NCI-H524 treated with DMSO at 0.1 percent for 48 hours (cell line): ENCODE results near the gene HOXD10.

Experiments used
- DNase-seq: peaks from one replicate; lab custom pipeline; 2025; lab: John Stamatoyannopoulos, UW

The HOXD10 gene

DNA sequence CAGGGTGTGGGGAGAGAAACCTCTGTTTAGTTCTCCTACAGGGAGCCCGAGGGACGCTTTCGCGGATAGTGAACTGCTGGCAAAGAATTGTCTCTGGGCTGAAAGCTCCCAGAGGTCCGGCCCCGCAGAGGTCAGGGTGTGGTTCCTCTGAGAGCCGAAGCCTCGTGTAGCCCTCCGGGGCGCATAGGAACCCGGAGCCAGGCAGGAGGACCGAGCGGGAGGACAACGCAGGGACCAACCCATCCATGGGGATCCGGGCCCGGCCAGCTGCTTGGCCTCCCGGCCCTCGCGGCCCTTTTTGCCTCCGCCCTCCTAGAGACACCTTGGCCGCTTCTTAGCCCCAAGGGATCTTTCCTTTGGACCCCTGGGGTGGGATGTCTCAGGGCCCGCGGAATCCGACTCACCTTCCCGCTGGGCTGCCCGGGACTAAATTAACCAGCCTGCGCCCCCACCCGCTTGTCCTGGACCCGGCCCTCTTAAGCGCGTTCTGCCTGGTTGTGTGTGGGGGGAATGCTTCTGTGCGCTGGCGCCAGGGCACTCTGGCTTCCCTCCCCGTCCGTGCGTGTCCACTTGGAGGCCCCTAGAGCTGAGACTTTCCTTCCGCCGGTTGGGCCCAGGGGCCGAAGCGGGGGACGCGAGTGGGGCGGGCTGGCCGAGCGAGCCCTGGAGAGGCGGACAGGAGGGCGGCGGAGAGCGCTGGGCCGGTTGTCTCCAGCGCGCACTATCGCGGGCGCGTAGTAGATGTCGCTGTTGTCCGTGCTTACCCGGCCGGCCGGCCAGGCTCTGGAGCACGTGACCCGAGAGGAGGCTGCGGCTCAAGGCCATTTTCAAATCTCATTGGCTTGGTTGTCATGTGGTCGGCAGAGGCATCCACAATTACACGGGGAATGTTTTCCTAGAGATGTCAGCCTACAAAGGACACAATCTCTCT is at the start of gene HOXD10:
Gene HOXD10 (plus strand): TSS at position 896 of the 931 bp plus-strand sequence. CDS start 56 bp downstream, outside the sequence.
- no peak for DNase-seq

GRCh38 chr2:176067589-176068418 is 48.8 kb upstream of the HOXD10 start:
- DNase-seq = no peak

GRCh38 chr2:176068419-176068832 is 48.2 kb upstream of the HOXD10 start:
- no peak for DNase-seq

- DNase-seq = no peak
Observed at GRCh38 chr2:176071330-176072291, 45.0 kb upstream of the HOXD10 start.

DNA sequence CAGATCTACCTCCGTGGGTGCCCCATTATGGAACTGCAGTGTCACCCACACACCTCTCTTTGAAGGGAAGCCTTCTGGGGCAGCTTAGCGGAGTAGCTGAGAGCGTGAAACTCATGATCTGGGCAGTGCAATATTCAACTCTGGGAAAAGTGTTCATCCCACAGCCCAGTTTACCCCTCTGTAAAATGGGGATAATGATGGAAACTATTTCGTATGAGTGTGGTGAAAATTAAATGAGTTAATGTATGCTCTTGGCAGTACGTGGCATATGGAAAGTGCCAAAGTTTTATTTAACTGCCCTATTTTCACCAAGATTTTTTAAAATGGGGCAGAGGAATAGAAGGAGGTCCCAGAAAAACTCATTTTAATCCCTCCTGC is 44.3 kb upstream of the HOXD10 start:
- DNase-seq = no peak

GRCh38 chr2:176072951-176073904 is 43.4 kb upstream of the HOXD10 start:
- no peak for DNase-seq

- no peak for DNase-seq
Observed at GRCh38 chr2:176074919-176075425, 41.6 kb upstream of the HOXD10 start.

DNA sequence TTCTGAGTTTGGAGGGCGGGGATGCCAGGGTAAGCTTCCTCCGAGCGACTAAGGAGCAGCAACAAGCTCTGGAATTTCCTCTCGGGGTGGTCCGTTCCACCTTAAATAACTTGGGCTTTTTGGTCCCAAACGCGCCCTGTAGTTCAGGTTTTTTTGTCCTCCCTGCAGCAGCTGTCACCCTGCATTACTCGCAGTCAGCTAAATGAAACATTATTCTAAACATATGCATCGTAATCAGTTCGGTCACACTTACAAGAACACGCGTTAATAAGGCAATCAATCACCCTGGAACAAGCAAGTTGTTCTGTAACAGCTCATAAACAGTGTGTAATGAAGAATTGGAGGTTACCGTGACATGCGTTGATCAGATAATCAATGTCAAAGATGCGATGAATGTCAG is 41.1 kb upstream of the HOXD10 start:
- DNase-seq = peak; percentile 34

DNA sequence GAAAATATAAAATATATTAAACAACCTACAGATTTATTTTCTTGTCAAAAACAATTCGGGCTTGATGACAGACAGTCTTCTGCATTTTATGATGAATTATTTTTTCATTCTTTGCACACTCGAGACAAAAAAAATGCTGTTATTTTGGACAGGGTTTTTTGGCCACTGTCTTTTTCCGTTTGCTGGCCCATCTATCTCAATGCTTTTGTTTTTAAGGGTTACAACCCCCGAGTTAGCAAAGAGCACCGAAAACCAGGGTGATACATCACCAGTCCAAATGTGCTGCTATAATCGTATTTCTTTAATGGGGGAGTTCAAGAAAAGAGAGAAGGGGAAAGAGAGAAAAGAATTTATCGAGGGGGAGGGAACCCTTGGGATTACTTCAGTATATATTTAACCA is 40.5 kb upstream of the HOXD10 start:
- DNase-seq = no peak

GRCh38 chr2:176076796-176077195 is 39.8 kb upstream of the HOXD10 start:
- DNase-seq = no peak

- no peak for DNase-seq
Observed at GRCh38 chr2:176078541-176079284, 37.9 kb upstream of the HOXD10 start.

- DNase-seq = no peak
Observed at GRCh38 chr2:176079285-176079830, 37.2 kb upstream of the HOXD10 start.

DNA sequence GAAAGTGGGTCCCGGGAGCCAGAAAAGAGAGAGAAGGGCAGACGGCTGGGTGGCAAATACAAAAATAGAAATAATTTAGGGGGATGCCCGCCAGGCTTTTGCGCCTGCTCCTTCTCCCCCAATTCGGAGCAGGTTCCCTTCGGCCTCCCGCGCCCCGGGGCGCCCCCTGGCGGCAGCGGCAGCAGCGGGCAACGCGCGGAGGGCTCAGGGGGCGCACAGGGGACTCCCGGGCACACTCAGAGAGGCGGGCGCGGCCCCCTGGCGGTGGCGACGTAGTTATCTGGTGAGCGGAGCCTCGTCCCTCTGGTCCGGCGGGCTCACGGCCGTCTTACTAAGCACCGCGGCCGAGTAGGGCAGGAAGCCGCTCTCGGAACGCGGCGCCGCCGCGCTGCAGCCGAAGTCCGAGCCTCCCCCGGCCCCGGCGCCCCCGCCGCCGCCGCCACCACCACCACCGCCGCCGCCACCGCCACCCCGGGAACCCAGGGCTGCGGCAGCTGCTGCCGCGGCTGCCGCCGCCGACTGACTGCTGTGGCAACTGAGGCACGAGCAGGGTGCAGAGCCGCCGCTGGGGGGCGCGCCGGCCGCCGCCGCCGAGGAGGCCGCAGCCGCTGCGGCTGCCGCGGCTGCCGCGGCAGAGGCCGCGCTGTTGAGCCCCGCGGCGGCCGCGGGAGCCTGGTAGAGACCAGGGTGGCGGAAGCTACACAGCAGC is 36.6 kb upstream of the HOXD10 start:
- peak; percentile 60 for DNase-seq

DNA sequence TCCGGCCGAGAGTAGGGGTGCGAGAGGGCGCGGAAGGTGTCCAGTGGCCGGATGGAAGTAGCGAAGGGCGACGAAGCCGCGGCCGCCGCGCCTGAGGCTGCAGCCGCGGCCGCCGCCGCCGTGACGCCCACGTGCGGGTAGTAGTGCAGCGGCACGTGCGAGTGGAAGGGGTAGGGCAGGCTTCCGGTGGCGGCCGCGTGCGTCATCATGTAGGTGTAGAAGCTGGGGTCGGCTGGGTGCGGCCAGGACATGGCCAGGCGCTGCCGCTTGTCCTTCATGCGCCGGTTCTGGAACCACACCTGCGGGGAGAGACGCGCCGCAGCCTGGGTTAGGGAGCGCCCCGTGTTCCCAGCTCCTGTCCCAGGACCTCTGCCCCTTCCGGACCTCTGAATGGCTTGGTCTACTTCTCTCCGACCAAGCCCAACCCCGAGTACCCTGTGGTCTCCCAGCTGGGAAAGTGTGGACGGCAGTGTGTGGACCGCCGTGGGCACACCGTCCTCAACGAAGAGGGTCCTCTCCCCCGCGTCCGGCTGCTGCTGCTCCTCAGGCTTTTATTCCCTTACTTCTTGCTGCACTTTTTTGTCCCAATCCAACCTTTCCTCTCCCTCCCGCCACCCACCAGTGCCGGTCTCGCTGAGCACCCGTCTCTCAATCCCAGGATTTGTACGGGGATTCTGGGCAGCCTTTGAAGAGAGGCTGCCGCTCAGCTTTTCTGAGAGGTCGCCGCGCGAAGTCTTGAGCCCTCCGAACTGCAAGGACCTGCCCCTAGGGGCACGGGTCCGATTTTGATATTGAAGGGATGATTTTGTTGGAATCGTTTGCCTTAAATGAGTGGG is 35.8 kb upstream of the HOXD10 start:
- no peak for DNase-seq

DNA sequence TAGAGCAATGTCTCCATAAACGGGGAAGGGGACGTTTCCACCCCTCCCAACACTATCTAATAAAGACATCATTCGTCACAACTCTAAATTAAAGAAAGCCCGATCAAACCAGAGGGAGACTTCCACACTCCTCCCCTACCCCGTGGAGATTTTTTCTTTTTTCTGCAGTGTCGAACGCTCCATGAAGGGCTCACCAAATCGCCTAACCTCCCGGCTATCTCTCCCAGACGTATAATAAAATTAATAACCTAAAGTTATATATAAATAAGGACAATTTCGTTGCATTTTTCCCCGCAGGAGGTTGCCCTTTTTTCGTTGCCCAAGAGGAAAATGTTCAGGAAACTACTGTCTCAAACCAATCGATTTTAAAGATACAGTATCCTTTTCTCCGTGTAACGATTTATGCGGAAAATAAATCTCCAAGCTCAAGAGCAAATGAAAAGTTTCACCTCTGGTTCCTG is 35.2 kb upstream of the HOXD10 start:
- DNase-seq = no peak

DNA sequence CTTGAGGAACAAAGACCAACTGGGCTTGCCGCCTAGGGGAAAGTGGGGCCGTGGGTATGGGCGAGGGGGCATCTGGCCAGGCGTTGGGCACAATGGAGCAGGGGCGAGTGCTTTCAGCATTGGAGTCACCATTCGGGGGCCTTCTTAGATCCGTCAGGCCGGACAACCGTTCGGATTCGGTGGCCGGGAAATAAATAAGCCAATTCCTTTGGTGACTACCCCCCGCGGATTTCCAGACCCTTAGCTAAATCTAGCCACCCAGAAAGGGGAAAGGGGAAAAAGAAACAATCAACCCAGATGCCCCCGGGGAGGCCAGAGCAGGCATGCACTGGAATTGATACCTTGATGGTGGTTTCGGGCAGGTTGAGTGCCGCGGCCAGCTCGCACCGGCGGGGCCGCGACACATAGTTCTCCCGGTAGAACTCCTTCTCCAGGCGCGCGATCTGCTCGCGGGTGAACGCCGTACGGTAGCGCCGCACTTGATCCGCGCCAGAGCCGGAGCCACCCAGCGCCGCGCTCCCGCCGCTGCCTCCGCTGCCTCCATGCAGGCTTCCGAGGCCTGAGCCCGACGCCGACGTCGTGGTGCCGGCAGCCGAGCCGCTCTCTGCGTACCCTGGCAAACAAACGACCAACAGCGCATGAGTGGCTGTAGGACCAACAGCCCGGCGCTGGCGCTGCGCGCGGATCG is 34.6 kb upstream of the HOXD10 start:
- DNase-seq = no peak

DNA sequence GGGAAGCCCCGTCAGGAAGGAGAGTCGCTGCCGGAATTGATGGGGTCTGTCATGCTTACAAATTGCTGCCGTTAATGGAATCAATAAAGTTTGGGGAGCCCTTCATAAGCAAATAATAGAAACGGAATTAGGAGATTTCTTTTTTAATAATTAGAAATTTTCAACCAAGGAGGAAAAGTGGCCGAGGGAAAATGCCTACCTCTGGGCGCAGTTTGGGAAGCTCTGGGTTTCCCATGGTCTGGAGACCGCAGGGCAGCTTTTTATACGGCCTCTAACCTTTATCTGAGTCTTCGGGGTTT is 34.1 kb upstream of the HOXD10 start:
- no peak for DNase-seq
